Stomach (tissue), 9 donors: Measurements from ENCODE around the gene FLT3LG. TPM values are rescaled to one million over a fixed set of nuclear protein-coding genes. Genes with fewer than 3 reads are reported as not detected.

Experiments
- DNase-seq, 2 donors: peaks; one replicate each; pipeline versions ENCODE4 v3.0.0 to v3.0.0-alpha.2; 2013 to 2019
- H3K27ac ChIP-seq, 5 donors: fragments of 200-600 bp in 4 of 5; sonication (generic) in 4 of 5; one replicate each; pipeline ENCODE4 v1.5.1; 2013 to 2019; ENCODE audit warnings: mild to moderate bottlenecking in 1 of 5, moderate library complexity in 1 of 5
- H3K27me3 ChIP-seq, 3 donors: fragments of 200-600 bp; sonication (generic); one replicate each; pipeline ENCODE4 v1.5.1; 2017 to 2019; ENCODE audit warnings: mixed run types in 1 of 3
- H3K36me3 ChIP-seq, 4 donors: fragments of 200-600 bp; sonication (generic); 1 replicate in 3 of 4; 2 replicates in 1 of 4; pipeline ENCODE4 v1.5.1; 2016 to 2019
- H3K4me1 ChIP-seq, 4 donors: fragments of 200-600 bp; sonication (generic); one replicate each; pipeline ENCODE4 v1.5.1; 2016 to 2019
- H3K4me3 ChIP-seq, 4 donors: fragments of 200-600 bp; sonication (generic) in 3 of 4; one replicate each; pipeline ENCODE4 v1.5.1; 2016 to 2019; ENCODE audit warnings: mild to moderate bottlenecking in 1 of 4
- H3K9me3 ChIP-seq, 4 donors: fragments of 200-600 bp; sonication (generic); one replicate each; pipeline ENCODE4 v1.5.1; 2016 to 2019
- EP300 ChIP-seq: sonication (generic); formaldehyde crosslinking; IDR thresholded peaks from one replicate; pipeline ENCODE4 v1.6.1; 2017; ENCODE audit warnings: antibody characterized with exemption
- POLR2A ChIP-seq, 4 donors: fragments of 450-650 bp; IDR thresholded peaks; one replicate each; pipeline ENCODE4 v1.6.1; 2016; ENCODE audit warnings: antibody characterized with exemption in 4 of 4, control low read depth in 2 of 4, mild to moderate bottlenecking in 1 of 4, moderate library complexity in 1 of 4
- POLR2AphosphoS5 ChIP-seq, 3 donors: sonication (generic); formaldehyde crosslinking; IDR thresholded peaks; one replicate each; pipeline ENCODE4 v1.6.1; 2016; ENCODE audit warnings: antibody characterized with exemption in 3 of 3
- WGBS, 5 donors: extraction: QIAGEN DNeasy Blood & Tissue Kit in 3 of 5; methylation state at CpG; one replicate each; pipeline versions ENCODE4 v1.1.5 to v1.1.7; 2013 to 2018; 5-methylcytosine and 5-hydroxymethylcytosine counted together
- intact Hi-C: fragments of 100-400 bp; cut with DNase I; formaldehyde crosslinking; loops from one replicate; pipeline ENCODE4 v1.15.1; 2023; ENCODE audit warnings: low total_unique reads
- polyA plus RNA-seq, 3 donors: library from polyadenylated mRNA; stranded (reverse); fragments of 200-250 nt; gene quantifications; one replicate each; pipeline ENCODE4 v1.2.3, GENCODE V29; 2013
- total RNA-seq, 5 donors: library from RNA; depleted of rRNA; stranded (reverse); fragments of >200 nt; gene quantifications; one replicate each; pipeline versions ENCODE4 v1.1.0 to v1.2.3, GENCODE V29; 2014 to 2016
- TF ChIP-seq, protein P1 (sequence below), 7 experiments: fragments of 450-650 bp in 4 of 7; fragments of 200-600 bp in 3 of 7; sonication (generic) in 3 of 7; IDR thresholded peaks; one replicate each; pipeline ENCODE4 v1.5.1; 2016 to 2019; ENCODE audit warnings: antibody characterized with exemption in 7 of 7, control low read depth in 2 of 7, mild to moderate bottlenecking in 1 of 7
- donor health status: healthy with polysubstance abuse.
- donor health status: Bipolar disorder and iron deficiency.
- donor health status: healthy.

FLT3LG gene
- total and polyA plus RNA-seq, 8 donors, result 1.3 to 14.5 (median 11.0) TPM; not detected in 3

GRCh38 chr19:49434907-49435583 lies 39.0 kb upstream of the FLT3LG start:
- Histone ChIP-seq H3K4me1 (peaks cover 0 to 18% (median 10%) of the 10 kb centered on the region in 4 donors), H3K4me3 (no peak overlapping the region), H3K27me3 (peaks cover 30 to 100% (median 98%) of the 10 kb centered on the region in 3 donors), H3K36me3 (no peaks in the 10 kb centered on the region), H3K27ac (no peak overlapping the region), H3K9me3 (no peaks in the 10 kb centered on the region)
- DNase-seq, result no peak
- TF ChIP-seq POLR2AphosphoS5 (IDR thresholded peaks at IDR 0.05) (no peak), EP300 (no peak)
- TF ChIP-seq, protein P1, sequence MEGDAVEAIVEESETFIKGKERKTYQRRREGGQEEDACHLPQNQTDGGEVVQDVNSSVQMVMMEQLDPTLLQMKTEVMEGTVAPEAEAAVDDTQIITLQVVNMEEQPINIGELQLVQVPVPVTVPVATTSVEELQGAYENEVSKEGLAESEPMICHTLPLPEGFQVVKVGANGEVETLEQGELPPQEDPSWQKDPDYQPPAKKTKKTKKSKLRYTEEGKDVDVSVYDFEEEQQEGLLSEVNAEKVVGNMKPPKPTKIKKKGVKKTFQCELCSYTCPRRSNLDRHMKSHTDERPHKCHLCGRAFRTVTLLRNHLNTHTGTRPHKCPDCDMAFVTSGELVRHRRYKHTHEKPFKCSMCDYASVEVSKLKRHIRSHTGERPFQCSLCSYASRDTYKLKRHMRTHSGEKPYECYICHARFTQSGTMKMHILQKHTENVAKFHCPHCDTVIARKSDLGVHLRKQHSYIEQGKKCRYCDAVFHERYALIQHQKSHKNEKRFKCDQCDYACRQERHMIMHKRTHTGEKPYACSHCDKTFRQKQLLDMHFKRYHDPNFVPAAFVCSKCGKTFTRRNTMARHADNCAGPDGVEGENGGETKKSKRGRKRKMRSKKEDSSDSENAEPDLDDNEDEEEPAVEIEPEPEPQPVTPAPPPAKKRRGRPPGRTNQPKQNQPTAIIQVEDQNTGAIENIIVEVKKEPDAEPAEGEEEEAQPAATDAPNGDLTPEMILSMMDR (IDR thresholded peaks at IDR 0.05), result no peak
- intact Hi-C loops, result loop anchor here (5.0 kb wide), 1 partner anchor 38 kb away; no protein-coding TSS in a partner anchor
- WGBS, 5 donors, result 84 to 88% (median 85%) methylated on average over 18 of the region's 18 CpGs

DNA sequence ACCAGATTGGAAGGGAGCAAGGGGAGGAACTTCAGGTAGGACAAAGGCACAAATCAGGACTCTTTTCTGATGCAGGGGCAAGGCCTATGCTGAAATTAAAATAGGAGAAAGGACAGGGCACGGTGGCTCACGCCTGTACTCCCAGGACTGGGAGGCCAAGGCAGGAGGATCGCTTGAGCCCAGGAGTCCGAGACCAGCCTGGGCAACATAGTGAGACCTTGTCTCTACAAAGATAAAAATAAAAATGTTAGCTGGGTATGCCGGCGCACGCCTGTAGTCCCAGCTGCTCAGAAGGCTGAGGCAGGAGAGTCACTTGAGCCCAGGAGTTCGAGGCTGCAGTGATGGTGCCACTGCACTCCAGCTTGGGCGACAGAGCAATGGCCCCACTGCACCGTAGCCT lies 38.3 kb upstream of the FLT3LG start:
- intact Hi-C loops, result no loop called here
- Histone ChIP-seq H3K27ac (no peak overlapping the region), H3K9me3 (no peaks in the 10 kb centered on the region), H3K4me1 (peaks cover 0 to 18% (median 10%) of the 10 kb centered on the region in 4 donors), H3K27me3 (peaks cover 27 to 100% (median 98%) of the 10 kb centered on the region in 3 donors), H3K4me3 (no peak overlapping the region), H3K36me3 (no peaks in the 10 kb centered on the region)
- 80 to 84% (median 82%) methylated on average over 10 of the region's 10 CpGs for WGBS, 5 donors
- TF ChIP-seq, protein P1 (IDR thresholded peaks at IDR 0.05), result no peak
- TF ChIP-seq POLR2A (IDR thresholded peaks at IDR 0.05) (no peak), EP300 (no peak), POLR2AphosphoS5 (IDR thresholded peaks at IDR 0.05) (no peak)
- DNase-seq, result no peak

GRCh38 chr19:49436381-49437017 lies 37.5 kb upstream of the FLT3LG start:
- TF ChIP-seq EP300 (no peak), POLR2AphosphoS5 (IDR thresholded peaks at IDR 0.05) (no peak), POLR2A (IDR thresholded peaks at IDR 0.05) (no peak)
- TF ChIP-seq, protein P1 (IDR thresholded peaks at IDR 0.05), result no peak
- peaks cover 27 to 100% (median 98%) of the 10 kb centered on the region in 3 donors for H3K27me3 ChIP-seq
- no peaks in the 10 kb centered on the region for H3K9me3 ChIP-seq
- 10 to 14% (median 11%) methylated on average over 22 to 42 of the region's 42 CpGs for WGBS, 5 donors
- H3K4me3 ChIP-seq, result no peak overlapping the region
- peak in 1 of 2 donors; percentile 76 for DNase-seq
- no peaks in the 10 kb centered on the region for H3K36me3 ChIP-seq
- peaks cover 0 to 25% (median 14%) of the 10 kb centered on the region in 4 donors for H3K4me1 ChIP-seq
- H3K27ac ChIP-seq, result no peak overlapping the region
- intact Hi-C loops, result no loop called here

DNA sequence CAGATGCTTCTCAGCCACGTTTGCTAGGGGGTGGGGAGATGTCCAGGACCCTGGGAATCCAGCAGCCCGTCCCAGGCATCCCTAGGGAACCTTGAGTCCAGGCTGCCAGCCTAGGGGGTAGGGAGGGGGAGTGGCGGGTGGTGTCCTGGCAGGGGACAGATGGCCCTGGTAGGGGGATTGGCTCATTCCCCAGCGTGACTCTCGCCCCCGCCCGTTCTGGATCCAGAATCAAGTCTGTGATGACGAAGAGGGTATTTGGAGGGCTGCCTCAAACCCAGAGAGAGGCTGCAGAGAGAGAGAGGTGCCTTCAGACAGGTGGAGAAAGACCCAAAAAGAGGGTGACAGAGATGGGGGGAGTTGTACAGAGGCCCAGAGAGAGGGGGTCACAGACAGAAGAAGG lies 36.8 kb upstream of the FLT3LG start:
- intact Hi-C loops, result no loop called here
- Histone ChIP-seq H3K4me3 (no peak overlapping the region), H3K4me1 (peaks cover 0 to 30% (median 17%) of the 10 kb centered on the region in 4 donors), H3K27ac (no peak overlapping the region), H3K36me3 (no peaks in the 10 kb centered on the region), H3K9me3 (no peaks in the 10 kb centered on the region), H3K27me3 (peaks cover 26 to 100% (median 98%) of the 10 kb centered on the region in 3 donors)
- TF ChIP-seq EP300, result no peak
- no peak for TF ChIP-seq POLR2A (IDR thresholded peaks at IDR 0.05)
- TF ChIP-seq POLR2AphosphoS5 (IDR thresholded peaks at IDR 0.05), result no peak
- TF ChIP-seq, protein P1 (IDR thresholded peaks at IDR 0.05), result no peak
- 19 to 22% (median 20%) methylated on average over 8 of the region's 8 CpGs for WGBS, 5 donors
- DNase-seq, result no peak
